Dermis blood vessel endothelial cell (primary cell): ENCODE data around the gene CD226. TPM values are rescaled to one million over a fixed set of nuclear protein-coding genes. Genes with fewer than 3 reads are reported as not detected.
"Not testable (repeated sequence)": the region's sequence is repeated elsewhere in the genome, so short reads cannot be mapped to it uniquely, and the experiment has no call there.

Experiments used
- DNase-seq: peaks from one replicate; pipeline ENCODE4 v3.0.0; 2010
- total RNA-seq: library from RNA; depleted of rRNA; stranded (reverse); fragments of >200 nt; gene quantifications from 2 replicates; pipeline ENCODE4 v1.2.3, GENCODE V29; 2014

The CD226 gene
- total RNA-seq, 1 donor from 2014 or later = 1.0 TPM

GRCh38 chr18:69865776-69866175 lies 81.9 kb downstream of the CD226 start:
- DNase-seq = no peak

DNA sequence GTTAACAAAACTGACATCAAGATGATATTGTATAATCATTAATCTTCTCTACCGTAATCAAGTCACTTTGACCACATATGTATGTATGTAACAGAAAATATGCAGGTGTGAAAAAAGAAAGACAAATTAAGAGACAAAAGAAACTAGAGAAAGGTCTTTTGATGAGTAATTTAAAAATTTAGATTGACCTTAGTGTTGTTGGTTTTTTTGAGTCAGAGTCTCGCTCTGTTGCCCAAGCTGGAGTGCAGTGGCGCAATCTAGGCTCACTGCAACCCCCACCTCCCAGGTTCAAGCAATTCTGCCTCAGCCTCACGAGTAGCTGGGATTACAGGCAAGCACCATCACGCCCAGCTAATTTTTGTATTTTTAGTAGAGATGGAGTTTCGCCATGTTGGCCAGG lies 82.9 kb downstream of the CD226 start:
- not testable (repeated sequence) for DNase-seq

DNA sequence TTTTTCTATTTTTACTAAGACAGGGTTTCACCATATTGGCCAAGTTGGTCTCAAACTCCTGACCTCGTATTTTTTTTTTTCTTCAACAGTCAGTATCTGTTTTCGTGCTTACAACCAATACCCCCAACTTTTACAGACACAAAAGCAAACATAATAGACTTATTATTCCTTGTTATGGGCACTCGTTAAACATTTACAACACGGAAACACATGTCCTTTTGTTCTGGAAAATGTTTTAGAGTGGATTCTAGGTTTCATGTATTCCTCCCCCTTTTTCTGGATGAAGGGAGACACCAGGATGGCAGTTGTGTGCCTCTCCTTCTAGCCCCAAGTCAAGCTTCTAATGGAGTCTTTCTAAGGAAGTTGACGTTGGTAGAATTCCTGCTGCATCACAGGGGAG lies 88.8 kb downstream of the CD226 start:
- DNase-seq = no peak

DNA sequence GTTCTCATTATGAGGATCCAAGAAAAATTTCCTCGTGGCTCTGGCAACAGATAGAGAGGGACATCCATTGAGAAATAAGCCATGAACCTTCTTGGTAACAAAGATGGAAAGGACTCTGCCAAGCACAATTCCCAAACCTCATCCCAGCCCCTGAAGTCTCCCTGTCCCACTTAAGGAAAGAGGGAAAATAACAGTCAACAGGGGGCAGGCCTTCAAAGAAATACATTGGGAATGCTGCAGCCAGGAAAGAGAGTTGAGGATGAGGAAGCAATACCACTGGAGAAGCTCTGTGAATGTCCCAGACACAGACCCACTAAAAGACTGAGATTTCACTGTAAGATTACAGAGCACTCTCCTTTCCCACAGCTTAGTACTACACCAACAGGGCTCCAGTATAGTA lies 93.2 kb downstream of the CD226 start:
- no peak for DNase-seq

- DNase-seq = no peak
Measured at GRCh38 chr18:69853051-69853450, 94.6 kb downstream of the CD226 start.

DNA sequence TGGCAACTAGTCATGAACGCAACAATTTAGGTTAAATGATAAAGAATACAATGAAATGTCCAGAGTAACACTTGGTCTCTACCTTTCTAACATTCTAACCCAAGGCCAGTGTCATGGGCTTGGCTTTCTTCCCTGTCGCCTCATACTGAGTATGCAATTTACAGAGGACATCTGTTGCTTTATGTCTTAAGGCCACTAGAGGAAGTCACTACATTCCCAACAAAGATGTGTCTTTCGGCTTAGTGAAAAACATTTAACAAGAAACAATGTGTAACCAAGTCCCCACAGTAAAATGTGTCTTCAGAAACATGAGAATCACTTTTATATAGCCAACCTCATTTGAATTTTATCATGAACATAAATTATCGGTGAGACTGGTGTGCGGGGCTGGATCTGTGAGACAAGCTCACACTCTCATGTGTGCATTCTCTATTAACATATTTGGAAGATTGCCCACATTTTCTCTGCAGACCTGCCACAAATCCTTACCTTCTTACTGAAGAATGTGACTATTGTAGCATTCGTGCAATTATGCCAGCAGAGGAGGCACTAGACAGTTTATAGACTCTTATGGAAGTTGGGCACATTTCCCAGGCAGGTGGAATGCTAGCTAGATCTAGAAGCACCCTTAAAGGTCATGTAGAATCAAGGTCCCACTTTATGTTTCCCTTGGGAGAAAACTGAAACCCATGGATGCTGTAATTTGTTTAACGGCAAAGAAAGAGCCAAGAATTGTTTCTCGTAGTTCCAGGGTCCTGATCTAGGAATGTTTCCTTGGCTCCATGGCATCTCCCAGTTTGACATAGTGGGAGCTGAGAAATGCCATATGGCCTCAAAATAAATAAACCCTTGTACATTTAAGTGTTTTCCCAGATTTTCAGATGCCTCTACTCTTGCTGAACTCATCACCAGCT lies 101.8 kb downstream of the CD226 start:
- DNase-seq = no peak

DNA sequence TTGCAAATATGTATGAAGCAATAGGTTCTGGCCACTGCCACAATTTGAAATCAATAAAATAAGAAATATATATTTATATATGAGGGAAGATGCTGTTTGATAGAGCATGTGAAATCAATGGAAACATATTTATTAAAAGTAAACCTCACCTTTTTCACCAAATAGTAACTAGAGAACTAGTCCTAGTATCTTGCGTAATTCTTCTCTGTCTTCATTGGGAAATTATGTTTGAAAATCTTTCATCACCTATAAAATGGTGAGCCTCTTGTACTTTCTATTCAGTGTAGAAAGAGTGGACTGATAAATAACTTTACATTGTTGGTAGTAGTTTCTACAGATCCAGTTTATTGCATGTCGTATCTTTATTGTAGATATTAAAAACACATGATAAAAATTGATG lies 103.0 kb downstream of the CD226 start:
- no peak for DNase-seq

GRCh38 chr18:69843015-69843414 lies 104.7 kb downstream of the CD226 start:
- no peak for DNase-seq

- no peak for DNase-seq
Measured at GRCh38 chr18:69841117-69841516, 106.6 kb downstream of the CD226 start.

GRCh38 chr18:69840445-69840844 lies 107.2 kb downstream of the CD226 start:
- no peak for DNase-seq

- no peak for DNase-seq
Measured at GRCh38 chr18:69840001-69840400, 107.7 kb downstream of the CD226 start.

GRCh38 chr18:69839497-69839896 lies 108.2 kb downstream of the CD226 start:
- no peak for DNase-seq

DNA sequence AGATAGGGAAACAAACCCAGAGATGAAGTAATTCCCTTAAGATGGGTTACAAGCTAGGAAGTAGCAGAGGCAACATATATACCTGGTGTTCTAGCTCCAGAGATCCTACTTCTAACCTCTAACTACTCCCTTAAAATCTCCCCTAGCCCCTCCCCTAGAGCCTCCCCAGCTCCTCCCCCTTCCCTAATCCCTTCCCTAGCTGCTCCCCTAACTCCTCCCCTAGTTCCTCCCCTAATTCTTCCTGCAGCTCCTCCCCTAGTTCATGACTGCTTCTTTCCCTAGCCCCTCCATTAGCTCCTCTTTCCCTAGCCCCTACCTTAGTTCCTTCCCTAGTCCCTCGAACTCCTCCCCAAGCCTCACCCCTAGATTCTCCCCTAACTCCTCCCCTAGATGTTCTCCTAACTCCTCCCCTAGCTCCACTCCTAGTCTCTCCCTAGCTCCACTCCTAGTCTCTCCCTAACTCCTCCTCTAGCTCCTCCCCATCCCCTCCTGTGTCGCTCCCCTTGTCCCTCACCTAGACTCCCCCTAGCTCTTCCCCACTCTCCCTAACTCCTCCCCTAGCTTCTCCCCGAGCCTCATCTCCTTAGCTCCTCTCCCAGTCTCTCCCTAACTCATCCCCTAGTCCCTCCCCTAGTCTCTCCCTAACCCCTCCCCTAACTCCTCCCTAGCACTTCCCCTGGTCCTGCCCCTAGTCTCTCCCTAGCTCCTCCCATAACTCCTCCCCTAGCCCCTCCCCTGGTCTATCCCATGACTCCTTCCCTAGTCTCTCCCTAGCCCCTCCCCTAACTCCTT lies 108.9 kb downstream of the CD226 start:
- DNase-seq = no peak

- no peak for DNase-seq
Measured at GRCh38 chr18:69838003-69838402, 109.7 kb downstream of the CD226 start.

- DNase-seq = not testable (repeated sequence)
Measured at GRCh38 chr18:69834980-69835379, 112.7 kb downstream of the CD226 start.

DNA sequence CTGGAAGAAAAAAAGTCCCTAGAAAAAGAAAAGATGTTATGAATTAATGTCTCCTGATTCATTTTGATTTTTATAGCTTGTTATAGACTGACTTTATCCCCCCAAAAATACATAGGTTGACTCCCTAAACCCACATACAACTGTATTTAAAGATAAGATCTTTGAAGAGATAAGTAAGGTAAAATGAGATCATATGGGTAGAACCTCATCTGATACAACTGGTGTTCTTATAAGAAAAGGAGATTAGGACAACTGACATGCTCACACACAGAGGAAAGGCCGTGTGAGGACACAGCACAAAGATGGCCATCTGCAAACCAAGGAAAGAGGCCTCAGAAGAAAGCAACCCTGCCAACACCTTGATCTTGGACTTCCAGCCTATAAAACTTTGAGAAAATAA lies 117.5 kb downstream of the CD226 start:
- DNase-seq = no peak

DNA sequence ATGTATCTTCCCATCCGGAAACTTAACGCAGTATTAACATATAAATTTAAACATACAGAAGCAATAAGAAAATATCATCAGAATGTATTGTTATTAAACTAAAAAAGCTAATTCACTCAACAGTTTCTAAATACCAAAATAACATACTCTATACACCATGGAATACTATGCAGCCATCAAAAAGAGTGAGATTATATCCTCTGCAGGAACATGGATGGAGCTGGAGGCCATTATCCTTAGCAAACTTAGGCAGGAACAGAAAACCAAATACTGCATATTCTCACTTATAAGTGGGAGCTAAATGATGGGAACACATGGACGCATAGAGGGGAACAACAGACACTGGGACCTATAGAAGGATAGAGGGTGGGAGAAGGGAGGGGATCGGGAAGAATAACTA lies 127.1 kb downstream of the CD226 start:
- DNase-seq = no peak

- no peak for DNase-seq
Measured at GRCh38 chr18:69819460-69819859, 128.2 kb downstream of the CD226 start.

DNA sequence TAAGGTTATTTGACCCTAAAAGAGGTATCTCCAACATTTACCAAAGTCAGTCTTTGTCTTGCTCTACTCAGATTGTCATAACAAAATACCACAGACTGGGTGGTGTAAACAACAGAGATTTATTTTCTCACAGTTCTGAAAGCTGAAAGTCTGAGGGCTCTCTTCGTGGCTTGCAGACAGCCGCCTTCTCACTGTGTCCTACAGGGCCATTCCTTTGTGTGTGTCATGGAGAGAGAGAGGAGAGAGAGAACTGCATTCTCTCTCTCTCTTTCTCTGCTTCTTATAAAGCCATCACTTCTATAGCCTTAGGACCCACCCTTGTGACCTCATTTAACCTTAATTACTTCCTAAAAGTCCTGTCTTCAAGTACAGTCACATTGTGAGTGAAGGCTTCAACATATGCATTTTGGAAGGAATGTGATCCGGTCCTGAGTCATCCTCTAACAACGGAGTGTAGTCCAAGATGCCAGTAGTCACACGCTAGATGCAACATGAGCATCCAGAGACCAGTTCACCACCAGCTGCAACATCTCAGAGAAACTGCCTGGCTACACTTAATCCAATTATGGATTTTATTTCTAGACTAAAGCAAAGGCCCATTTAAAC lies 130.2 kb downstream of the CD226 start:
- no peak for DNase-seq

- DNase-seq = no peak
Measured at GRCh38 chr18:69814861-69815385, 132.8 kb downstream of the CD226 start.

GRCh38 chr18:69813559-69813958 lies 134.1 kb downstream of the CD226 start:
- no peak for DNase-seq

DNA sequence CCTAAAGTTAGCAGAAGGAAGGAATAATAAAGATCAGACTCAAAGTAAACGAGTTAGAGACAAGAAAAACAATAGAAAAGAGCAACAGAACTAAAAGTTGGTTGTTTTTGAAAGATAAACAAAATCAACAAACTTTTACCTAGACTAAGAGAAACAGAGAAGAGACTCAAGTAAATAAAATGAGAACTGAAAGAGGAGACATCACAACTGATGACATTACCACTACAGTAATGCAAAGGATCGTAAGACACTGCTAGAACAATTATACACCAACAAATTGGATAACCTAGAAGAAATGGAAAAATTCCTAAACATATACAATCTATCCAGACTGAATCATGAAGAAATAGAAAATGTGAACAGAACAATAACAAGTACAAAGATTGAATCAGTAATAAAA lies 139.3 kb downstream of the CD226 start:
- DNase-seq = no peak
